Subcutaneous adipose tissue (tissue), 4 donors: ENCODE measurements around the gene PNMA6F. TPM values are rescaled to one million over a fixed set of nuclear protein-coding genes. Genes with fewer than 3 reads are reported as not detected.

ENCODE experiments used
- CTCF ChIP-seq: fragments of 450-650 bp; IDR thresholded peaks from one replicate; pipeline ENCODE4 v1.5.1; 2016; ENCODE audit warnings: low read depth, mild to moderate bottlenecking, control low read depth, antibody characterized with exemption, moderate library complexity
- small RNA-seq: library from RNA; depleted of rRNA; stranded (forward); fragments of <200 nt; gene quantifications from one replicate; pipeline ENCODE3, GENCODE V24; 2016
- total RNA-seq, 4 donors: library from RNA; depleted of rRNA; stranded (reverse); fragments of >200 nt; gene quantifications; one replicate each; pipeline ENCODE4 v1.1.0, GENCODE V29; 2016

Gene PNMA6F
- total RNA-seq, 4 donors from 2014 or later = not detected

- no peak for TF ChIP-seq CTCF
These were observed 19.8 kb downstream of the PNMA6F start for GRCh38 chrX:153301746-153302145.

GRCh38 chrX:153299855-153300254 lies 21.7 kb downstream of the PNMA6F start:
- no peak for TF ChIP-seq CTCF

GRCh38 chrX:153297376-153297775 lies 24.2 kb downstream of the PNMA6F start:
- no peak for TF ChIP-seq CTCF

Small RNA genes within 50 kb of the gene (small RNA-seq; reads per million reads assigned to genes)
- gene AC152007.1 = not detected

Other genes starting within 250 kb of the PNMA6F start
- 1 to 10 TPM in 2 of 4 donors, under 1 TPM in 2; 0.33 to 1.9 (median 0.83) TPM for gene PNMA6A, start 249.3 kb downstream of the PNMA6F start, total RNA-seq
- gene MAGEA1, start 142.5 kb downstream of the PNMA6F start, total RNA-seq = not detected
- gene ZNF275, start 12.4 kb upstream of the PNMA6F start, total RNA-seq = 10 to 100 TPM in 3 of 4 donors, 1 to 10 TPM in 1; 8.3 to 30.9 (median 15.9) TPM
- gene PNMA6E, start 79.6 kb upstream of the PNMA6F start, total RNA-seq = not detected
- gene ZFP92, start 89.7 kb upstream of the PNMA6F start, total RNA-seq = 1 to 10 TPM in 3 of 4 donors, under 1 TPM in 1; 0.98 to 3.6 (median 1.4) TPM
- gene TREX2, start 124.3 kb upstream of the PNMA6F start, total RNA-seq = 1 to 10 TPM in 3 of 4 donors, not detected in 1; 1.1 to 2.8 (median 2.4) TPM
- 10 to 100 TPM; 14.2 to 29.4 (median 16.3) TPM for gene HAUS7, start 148.8 kb upstream of the PNMA6F start, total RNA-seq
- gene BGN, start 173.2 kb upstream of the PNMA6F start, total RNA-seq = 10 to 100 TPM; 13.4 to 43.0 (median 20.0) TPM
- not detected for gene ATP2B3, start 195.9 kb upstream of the PNMA6F start, total RNA-seq